DMS153 (cell line): Measurements from ENCODE around the gene MAFG.

Source experiments
- DNase-seq: peaks from one replicate; lab custom pipeline; 2025; lab: John Stamatoyannopoulos, UW

MAFG gene

GRCh38 chr17:81868674-81869220, 58.8 kb downstream of the MAFG start:
- no peak for DNase-seq
